Urinary bladder (tissue), 4 donors: ENCODE measurements around the gene KRTAP1-4. TPM values are rescaled to one million over a fixed set of nuclear protein-coding genes. Genes with fewer than 3 reads are reported as not detected.
"Not testable (repeated sequence)": the region's sequence is repeated elsewhere in the genome, so short reads cannot be mapped to it uniquely, and the experiment has no call there.

Experiments used
- DNase-seq: peaks from one replicate; pipeline ENCODE4 v3.0.0-alpha.2; 2015; ENCODE audit errors: extremely low spot score
- H3K27ac ChIP-seq: one replicate; pipeline ENCODE4 v1.5.1; 2013; ENCODE audit warnings: low read depth, mild to moderate bottlenecking, moderate library complexity
- H3K36me3 ChIP-seq: one replicate; pipeline ENCODE4 v1.6.1; 2013; ENCODE audit warnings: mild to moderate bottlenecking, moderate library complexity; ENCODE audit not compliant: insufficient read depth
- H3K4me1 ChIP-seq: one replicate; pipeline ENCODE4 v1.6.1; 2013; ENCODE audit warnings: mild to moderate bottlenecking, moderate library complexity; ENCODE audit not compliant: insufficient read depth
- H3K4me3 ChIP-seq: one replicate; pipeline ENCODE4 v1.5.1; 2013; ENCODE audit warnings: low read depth, low read length
- WGBS: extraction: QIAGEN DNeasy Blood & Tissue Kit; methylation state at CpG from one replicate; pipeline ENCODE4 v1.1.7; 2013; 5-methylcytosine and 5-hydroxymethylcytosine counted together
- polyA plus RNA-seq: library from polyadenylated mRNA; stranded (reverse); fragments of 200-250 nt; gene quantifications from one replicate; pipeline ENCODE4 v1.2.3, GENCODE V29; 2013
- total RNA-seq: library from RNA; depleted of rRNA; stranded (reverse); fragments of >200 nt; gene quantifications from one replicate; pipeline ENCODE4 v1.2.3, GENCODE V29; 2014
- donor health status: healthy with polysubstance abuse.
- donor health status: healthy.

The KRTAP1-4 gene
- total and polyA plus RNA-seq, 2 donors = not detected

GRCh38 chr17:41034346-41034935, 4.4 kb upstream of the KRTAP1-4 start, which contains the start of gene KRTAP1-3:
Gene KRTAP1-3 (minus strand): TSS chr17:41034874. CDS start chr17:41034821, 53 bp downstream.
- H3K4me3 ChIP-seq, H3K27ac ChIP-seq, H3K36me3 ChIP-seq, H3K4me1 ChIP-seq, DNase-seq: not testable (repeated sequence)
- WGBS = 88% methylated on average over 10 of the region's 10 CpGs

DNA sequence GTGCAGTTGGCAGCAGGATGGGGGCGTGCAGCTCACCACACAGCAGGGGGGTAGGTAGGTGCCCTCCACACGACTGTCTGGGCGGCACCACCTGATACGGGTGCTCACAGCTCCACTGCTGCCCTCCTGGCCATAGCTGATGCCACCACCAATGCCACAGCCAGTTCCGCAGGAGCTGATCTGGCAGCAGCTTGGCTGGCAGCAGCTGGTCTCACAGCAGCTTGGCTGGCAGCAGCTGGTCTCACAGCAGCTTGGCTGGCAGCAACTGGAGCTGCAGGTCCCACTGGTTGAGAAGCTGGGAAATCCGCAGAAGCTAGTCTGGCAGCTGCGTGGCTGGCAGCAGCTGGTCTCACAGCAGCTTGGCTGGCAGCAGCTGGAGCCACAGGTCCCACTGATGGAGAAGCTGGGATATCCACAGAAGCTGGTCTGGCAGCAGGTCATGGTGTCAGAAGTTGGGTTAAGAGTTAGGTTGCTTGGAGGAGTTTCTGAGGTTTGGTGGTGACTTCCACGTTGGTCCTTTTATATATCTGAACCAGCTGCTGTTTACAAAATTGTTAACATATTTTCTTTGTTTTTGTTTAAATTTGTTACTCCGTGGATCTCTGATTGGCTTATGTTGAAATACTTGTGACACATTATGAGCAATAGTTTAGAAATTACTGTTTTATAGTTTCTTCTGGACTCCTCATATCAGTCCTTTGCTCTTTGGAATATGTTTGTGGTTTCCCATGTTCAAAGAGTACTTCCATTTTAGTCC, 3.1 kb downstream of the KRTAP1-4 start, which contains the start of gene KRTAP1-5:
Gene KRTAP1-5 (minus strand): TSS at position 494 of the 757 bp plus-strand sequence. CDS start 53 bp downstream, at position 441.
- Histone ChIP-seq H3K4me3 (no peak within 1 kb of the TSS), H3K36me3 (no peaks in the 10 kb centered on the region), H3K27ac (no peak within 1 kb of the TSS), H3K4me1 (no peaks in the 10 kb centered on the region)
- no peak for DNase-seq
- 67% methylated on average over 9 of the region's 9 CpGs for WGBS

- WGBS = 68% methylated on average over 3 of the region's 3 CpGs
- no peak for DNase-seq
- no peaks in the 10 kb centered on the region for H3K36me3 ChIP-seq
- no peak overlapping the region for H3K4me3 ChIP-seq
- no peak overlapping the region for H3K27ac ChIP-seq
- H3K4me1 ChIP-seq = no peaks in the 10 kb centered on the region
Measured at GRCh38 chr17:41024697-41025096, 5.3 kb downstream of the KRTAP1-4 start.

- no peak for DNase-seq
- no peak overlapping the region for H3K4me3 ChIP-seq
- H3K27ac ChIP-seq = no peak overlapping the region
- no peaks in the 10 kb centered on the region for H3K4me1 ChIP-seq
- H3K36me3 ChIP-seq = no peaks in the 10 kb centered on the region
Measured at GRCh38 chr17:41020336-41020735, 9.7 kb downstream of the KRTAP1-4 start.

- Histone ChIP-seq H3K4me3 (no peak overlapping the region), H3K27ac (no peak overlapping the region), H3K36me3 (no peaks in the 10 kb centered on the region), H3K4me1 (no peaks in the 10 kb centered on the region)
- no peak for DNase-seq
- 93% methylated on average over 3 of the region's 3 CpGs for WGBS
Measured at GRCh38 chr17:41019415-41019814, 10.6 kb downstream of the KRTAP1-4 start.

DNA sequence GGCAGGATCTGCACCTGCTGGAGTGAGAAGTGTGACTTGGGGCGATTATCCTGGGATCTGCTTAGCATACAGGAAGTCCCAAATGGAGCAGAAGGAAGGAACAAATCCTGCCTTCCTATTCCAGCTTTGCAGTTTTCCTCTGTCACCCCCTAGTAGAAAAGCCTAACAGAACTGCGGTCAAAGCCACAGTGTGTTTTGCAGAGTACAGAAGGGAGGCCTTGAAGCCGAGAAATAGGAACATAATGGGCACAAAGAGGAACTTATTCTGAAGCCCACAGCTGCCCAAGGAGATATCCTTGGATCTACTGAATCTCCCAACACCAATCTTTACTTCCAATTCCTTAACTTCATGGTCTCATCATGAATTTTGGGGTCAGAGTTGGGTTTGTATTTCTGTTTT, 11.5 kb downstream of the KRTAP1-4 start:
- WGBS = 84% methylated on average over 3 of the region's 3 CpGs
- no peak for DNase-seq
- Histone ChIP-seq H3K4me1 (no peaks in the 10 kb centered on the region), H3K36me3 (no peaks in the 10 kb centered on the region), H3K4me3 (no peak overlapping the region), H3K27ac (no peak overlapping the region)

DNA sequence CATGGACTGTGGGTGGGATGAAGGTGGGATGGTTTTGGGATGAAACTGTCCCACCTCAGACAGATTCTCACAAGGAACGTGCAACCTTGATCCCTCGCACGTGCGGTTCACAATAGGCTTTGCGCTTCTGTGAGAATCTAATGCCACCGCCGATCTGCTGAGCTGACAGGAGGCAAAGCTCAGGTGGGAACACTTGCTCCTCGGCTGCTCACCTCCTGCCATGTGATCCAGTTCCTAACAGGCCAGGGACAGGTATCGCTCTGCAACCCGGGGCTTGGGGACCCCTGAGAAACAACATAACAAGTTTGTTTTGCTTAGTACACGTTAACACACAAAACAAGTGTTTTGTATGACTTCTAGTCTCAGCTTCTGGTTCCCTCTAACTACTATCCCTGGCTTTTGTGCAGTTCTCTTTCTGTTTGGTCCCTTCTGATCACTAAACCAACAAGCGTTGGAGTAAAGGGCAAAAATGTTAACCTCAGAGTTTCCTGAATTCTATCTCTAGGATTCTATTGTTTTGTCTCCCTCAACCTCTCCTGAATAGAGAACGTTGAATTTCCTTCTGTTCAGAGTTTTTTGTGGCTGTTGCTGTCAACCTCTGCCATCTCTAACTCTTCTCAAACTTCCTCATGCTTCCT, 13.3 kb downstream of the KRTAP1-4 start:
- 84% methylated on average over 13 of the region's 13 CpGs for WGBS
- no peak for DNase-seq
- Histone ChIP-seq H3K4me1 (no peaks in the 10 kb centered on the region), H3K4me3 (no peak overlapping the region), H3K36me3 (no peaks in the 10 kb centered on the region), H3K27ac (no peak overlapping the region)

GRCh38 chr17:41015454-41015853, 14.5 kb downstream of the KRTAP1-4 start:
- no peak overlapping the region for H3K4me3 ChIP-seq
- DNase-seq = no peak
- H3K36me3 ChIP-seq = no peaks in the 10 kb centered on the region
- H3K27ac ChIP-seq = no peak overlapping the region
- 57% methylated on average over 7 of the region's 7 CpGs for WGBS
- H3K4me1 ChIP-seq = no peaks in the 10 kb centered on the region

GRCh38 chr17:41013606-41014005, 16.4 kb downstream of the KRTAP1-4 start:
- Histone ChIP-seq H3K36me3 (no peaks in the 10 kb centered on the region), H3K4me1 (no peaks in the 10 kb centered on the region), H3K27ac (no peak overlapping the region), H3K4me3 (no peak overlapping the region)
- 29% methylated on average over 1 of the region's 1 CpG for WGBS
- DNase-seq = no peak

GRCh38 chr17:41013181-41013580, 16.8 kb downstream of the KRTAP1-4 start:
- H3K4me3 ChIP-seq = no peak overlapping the region
- 44% methylated on average over 3 of the region's 3 CpGs for WGBS
- H3K4me1 ChIP-seq = no peaks in the 10 kb centered on the region
- DNase-seq = no peak
- H3K27ac ChIP-seq = no peak overlapping the region
- no peaks in the 10 kb centered on the region for H3K36me3 ChIP-seq

DNA sequence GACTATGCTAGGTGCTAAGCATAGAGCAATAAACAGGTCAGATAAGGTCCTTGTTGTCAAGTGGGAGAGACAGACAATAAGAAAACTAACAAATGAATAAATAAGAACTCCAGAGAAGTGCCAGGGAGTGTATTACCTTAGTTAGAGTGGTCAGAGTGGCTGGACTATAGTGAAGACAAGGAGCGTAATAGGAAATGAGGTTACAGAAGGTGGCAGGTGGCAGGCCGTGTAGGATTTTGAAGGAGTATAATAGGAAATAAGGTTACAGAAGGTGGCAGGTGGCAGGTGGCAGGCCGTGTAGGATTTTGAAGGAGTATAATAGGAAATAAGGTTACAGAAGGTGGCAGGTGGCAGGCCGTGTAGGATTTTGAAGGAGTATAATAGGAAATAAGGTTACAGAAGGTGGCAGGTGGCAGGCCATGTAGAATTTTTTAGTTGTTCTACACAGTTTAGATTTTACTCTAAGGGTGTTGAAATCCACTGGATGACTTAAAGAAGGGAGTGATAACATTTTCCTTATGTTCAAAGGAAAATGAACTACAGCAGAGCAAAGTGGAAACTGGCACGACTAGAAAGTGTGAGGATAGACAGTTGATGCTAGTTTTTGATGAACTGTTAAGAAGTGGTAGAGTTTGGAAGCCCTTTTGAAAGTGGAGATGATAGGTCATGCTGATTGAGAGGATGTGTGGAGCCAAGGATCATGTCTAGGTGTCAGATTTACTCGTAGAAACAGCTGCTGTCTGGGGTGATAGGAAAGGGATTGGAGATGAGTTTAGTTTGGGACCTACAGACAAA, 17.5 kb downstream of the KRTAP1-4 start:
- 71% methylated on average over 6 of the region's 6 CpGs for WGBS
- DNase-seq = no peak
- H3K27ac ChIP-seq = no peak overlapping the region
- no peak overlapping the region for H3K4me3 ChIP-seq
- no peaks in the 10 kb centered on the region for H3K36me3 ChIP-seq
- no peaks in the 10 kb centered on the region for H3K4me1 ChIP-seq

DNA sequence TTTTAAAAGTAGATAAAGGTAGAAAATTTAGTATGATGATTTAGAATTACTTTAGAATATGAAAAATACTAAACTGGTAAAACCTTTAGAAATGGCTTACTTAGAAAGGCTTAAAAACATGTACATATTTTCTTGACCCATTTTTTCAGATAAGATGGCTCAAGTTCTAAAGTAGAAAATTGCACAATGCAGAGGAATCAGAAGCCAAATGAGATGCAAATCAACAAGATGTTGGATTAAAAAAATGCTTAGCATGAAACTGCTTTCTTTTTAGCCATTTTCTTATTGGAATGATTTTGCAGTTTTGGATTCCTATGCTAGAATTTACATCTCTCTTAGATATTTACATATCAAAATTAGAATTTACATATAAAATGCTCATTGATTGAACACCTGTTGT, 19.6 kb downstream of the KRTAP1-4 start:
- Histone ChIP-seq H3K4me3 (no peak overlapping the region), H3K36me3 (no peaks in the 10 kb centered on the region), H3K4me1 (no peaks in the 10 kb centered on the region), H3K27ac (no peak overlapping the region)
- DNase-seq = no peak

DNA sequence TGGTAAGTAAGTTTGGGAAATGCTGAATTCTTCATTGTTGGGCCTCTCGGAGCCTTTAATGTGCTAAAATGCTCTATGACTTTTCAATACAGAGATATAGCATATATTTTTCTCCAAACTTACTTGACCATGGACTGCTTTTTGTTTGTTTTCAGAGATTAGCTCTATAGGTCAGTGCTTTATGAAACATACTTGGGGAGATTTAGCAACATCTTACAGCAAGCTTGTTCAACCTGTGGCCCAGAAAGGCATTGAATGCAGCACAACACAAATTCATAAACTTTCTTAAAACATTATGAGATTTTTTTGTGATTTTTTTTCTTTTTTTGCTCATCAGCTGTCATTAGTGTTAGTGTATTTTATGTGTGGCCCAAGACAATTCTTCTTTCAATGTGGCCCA, 20.1 kb downstream of the KRTAP1-4 start:
- H3K4me3 ChIP-seq = no peak overlapping the region
- no peak for DNase-seq
- no peak overlapping the region for H3K27ac ChIP-seq
- no peaks in the 10 kb centered on the region for H3K36me3 ChIP-seq
- WGBS = 82% methylated on average over 1 of the region's 1 CpG
- no peaks in the 10 kb centered on the region for H3K4me1 ChIP-seq
